H1 (cell line): ENCODE data around the gene MAPK13. TPM values are rescaled to one million over a fixed set of nuclear protein-coding genes. Genes with fewer than 3 reads are reported as not detected.

ENCODE experiments used
- CTCF ChIA-PET: fragments of 300-600 bp; sonication (Branson Sonifier 250); formaldehyde crosslinking; loops from one replicate; lab custom pipeline; 2021; ENCODE audit not compliant: partially characterized antibody; lab: Charles Lee
- POLR2A ChIA-PET: fragments of 300-600 bp; sonication (Branson Sonifier 250); formaldehyde crosslinking; loops from one replicate; lab custom pipeline; 2021; ENCODE audit warnings: inconsistent platforms; ENCODE audit not compliant: partially characterized antibody; lab: Charles Lee
- DNase-seq, 2 experiments: peaks; one replicate each; pipeline versions ENCODE4 v3.0.0 to v3.0.0-alpha.2; 2010 to 2022; ENCODE audit warnings: low spot score in 2 of 2, low read depth in 1 of 2, mixed read lengths in 1 of 2
- FAIRE-seq: peaks from 2 replicates; lab custom pipeline; 2011; peaks lifted over from hg19 to GRCh38; lab: Jason Lieb, UNC
- H2AFZ ChIP-seq: 2 replicates; pipeline ENCODE4 v1.8.1; 2012; ENCODE audit warnings: low read length, inconsistent platforms
- H2AK5ac ChIP-seq: 2 replicates; pipeline ENCODE4 v1.6.1; 2013; ENCODE audit warnings: low read depth, low read length
- H2BK120ac ChIP-seq: replicated peaks from 2 replicates; pipeline ENCODE3; 2013; ENCODE audit warnings: low read depth, low read length, inconsistent platforms
- H2BK12ac ChIP-seq: 2 replicates; pipeline ENCODE4 v1.6.1; 2013; ENCODE audit warnings: low read depth, low read length
- H2BK15ac ChIP-seq: 2 replicates; pipeline ENCODE4 v1.6.1; 2013; ENCODE audit warnings: low read length
- H2BK20ac ChIP-seq: 2 replicates; pipeline ENCODE4 v1.6.1; 2013; ENCODE audit warnings: low read length
- H2BK5ac ChIP-seq: 2 replicates; pipeline ENCODE4 v1.6.1; 2013; ENCODE audit warnings: low read depth, low read length
- H3K14ac ChIP-seq: 2 replicates; pipeline ENCODE4 v1.6.1; 2013; ENCODE audit warnings: inconsistent platforms; ENCODE audit not compliant: insufficient read length
- H3K18ac ChIP-seq: 2 replicates; pipeline ENCODE4 v1.6.1; 2013; ENCODE audit warnings: low read length; ENCODE audit errors: extremely low read depth
- H3K23ac ChIP-seq: 2 replicates; pipeline ENCODE4 v1.6.1; 2013; ENCODE audit warnings: inconsistent platforms; ENCODE audit not compliant: insufficient read length
- H3K23me2 ChIP-seq: 2 replicates; pipeline ENCODE4 v1.6.1; 2013; ENCODE audit warnings: low read depth, low read length
- H3K27ac ChIP-seq: 2 replicates; pipeline ENCODE4 v1.6.1; 2011; ENCODE audit warnings: low read depth, low read length, inconsistent platforms
- H3K27me3 ChIP-seq, 4 experiments: replicated peaks in 1 of 4; 1 replicate in 1 of 4; 2 replicates in 3 of 4; pipeline versions ENCODE4 v1.6.1 to v1.8.1; 2011 to 2013; ENCODE audit warnings: low read length in 3 of 4, mild to moderate bottlenecking in 3 of 4, inconsistent platforms in 2 of 4, mixed read lengths in 2 of 4, moderate library complexity in 1 of 4; ENCODE audit not compliant: control insufficient read depth in 3 of 4, insufficient read depth in 3 of 4; ENCODE audit errors: extremely low read depth in 1 of 4
- H3K36me3 ChIP-seq, 4 experiments: 2 replicates each; pipeline versions ENCODE4 v1.6.1 to v1.8.1; 2011 to 2013; ENCODE audit warnings: mild to moderate bottlenecking in 4 of 4, low read length in 3 of 4, moderate library complexity in 2 of 4, control low read depth in 1 of 4, inconsistent platforms in 1 of 4; ENCODE audit not compliant: insufficient read depth in 4 of 4, control insufficient read depth in 2 of 4
- H3K4ac ChIP-seq: replicated peaks from 2 replicates; pipeline ENCODE3; 2013; ENCODE audit warnings: low read length, low read depth, mixed read lengths, inconsistent platforms; ENCODE audit not compliant: insufficient read length
- H3K4me1 ChIP-seq, 4 experiments: replicated peaks in 1 of 4; 1 replicate in 1 of 4; 2 replicates in 3 of 4; pipeline versions ENCODE4 v1.6.1 to v1.8.1; 2011 to 2013; ENCODE audit warnings: low read length in 3 of 4, inconsistent platforms in 2 of 4, mixed read lengths in 1 of 4; ENCODE audit not compliant: insufficient read depth in 4 of 4, control insufficient read depth in 3 of 4
- H3K4me2 ChIP-seq, 2 experiments: 2 replicates each; pipeline versions ENCODE4 v1.6.1 to v1.8.1; 2011 to 2013; ENCODE audit warnings: low read depth in 2 of 2, low read length in 2 of 2, control low read depth in 1 of 2, inconsistent platforms in 1 of 2, mild to moderate bottlenecking in 1 of 2; ENCODE audit not compliant: insufficient read depth in 1 of 2
- H3K4me3 ChIP-seq, 4 experiments: fragments of 200-600, 300-600 bp in 1 of 4; sonication (generic), shearing (Covaris generic), sonication (Bioruptor Twin) in 1 of 4; 2 replicates each; pipeline versions ENCODE4 v1.5.1 to v1.8.1; 2011 to 2016; ENCODE audit warnings: low read length in 4 of 4, low read depth in 3 of 4, control low read depth in 2 of 4, inconsistent platforms in 2 of 4, mild to moderate bottlenecking in 2 of 4, mixed read lengths in 1 of 4, moderate library complexity in 1 of 4; ENCODE audit not compliant: insufficient read depth in 2 of 4; ENCODE audit errors: extremely low read depth in 1 of 4
- H3K56ac ChIP-seq: replicated peaks from 2 replicates; pipeline ENCODE3; 2013; ENCODE audit warnings: low read depth, mild to moderate bottlenecking, mixed read lengths, low read length, inconsistent platforms; ENCODE audit not compliant: insufficient read length
- H3K79me1 ChIP-seq: 2 replicates; pipeline ENCODE4 v1.6.1; 2013; ENCODE audit warnings: low read depth, low read length, control low read depth
- H3K79me2 ChIP-seq, 2 experiments: 2 replicates each; pipeline versions ENCODE4 v1.6.1 to v1.8.1; 2012 to 2013; ENCODE audit warnings: low read length in 2 of 2, mild to moderate bottlenecking in 2 of 2, inconsistent platforms in 1 of 2; ENCODE audit not compliant: insufficient read depth in 2 of 2, control insufficient read depth in 1 of 2
- H3K9ac ChIP-seq, 4 experiments: replicated peaks in 1 of 4; 1 replicate in 1 of 4; 2 replicates in 3 of 4; pipeline versions ENCODE4 v1.6.1 to v1.8.1; 2011 to 2013; ENCODE audit warnings: low read depth in 3 of 4, low read length in 3 of 4, control low read depth in 2 of 4, mild to moderate bottlenecking in 2 of 4, moderate library complexity in 2 of 4, inconsistent platforms in 1 of 4; ENCODE audit errors: extremely low read depth in 1 of 4
- H3K9me3 ChIP-seq, 2 experiments: 2 replicates each; pipeline versions ENCODE4 v1.6.1 to v1.8.1; 2012 to 2013; ENCODE audit warnings: mild to moderate bottlenecking in 2 of 2, moderate library complexity in 2 of 2, control low read depth in 1 of 2, inconsistent platforms in 1 of 2, low read depth in 1 of 2, low read length in 1 of 2, mixed read lengths in 1 of 2; ENCODE audit not compliant: insufficient read depth in 2 of 2
- H4K20me1 ChIP-seq, 2 experiments: replicated peaks in 1 of 2; 2 replicates each; pipeline versions ENCODE3 to v1.8.1; 2011 to 2013; ENCODE audit warnings: inconsistent platforms in 2 of 2, low read length in 2 of 2, mild to moderate bottlenecking in 1 of 2; ENCODE audit not compliant: insufficient read depth in 2 of 2, control insufficient read depth in 1 of 2
- H4K5ac ChIP-seq: 2 replicates; pipeline ENCODE4 v1.6.1; 2013; ENCODE audit warnings: low read length, low read depth, mixed read lengths, inconsistent platforms; ENCODE audit not compliant: insufficient read length
- H4K8ac ChIP-seq: 2 replicates; pipeline ENCODE4 v1.8.0; 2013; ENCODE audit warnings: mild to moderate bottlenecking, moderate library complexity, low read length, inconsistent platforms; ENCODE audit not compliant: insufficient read depth; ENCODE audit errors: extremely low read depth
- H4K91ac ChIP-seq: replicated peaks from 2 replicates; pipeline ENCODE3; 2013; ENCODE audit warnings: low read length, mixed read lengths, inconsistent platforms; ENCODE audit not compliant: insufficient read length
- CBX5 ChIP-seq: fragments of 300-800, 300-1000 bp; sonication (generic); IDR thresholded peaks from 2 replicates; pipeline ENCODE4 v1.7.1; 2016; ENCODE audit warnings: antibody characterized with exemption, low read length, low read depth
- CEBPB ChIP-seq: IDR thresholded peaks from 2 replicates; pipeline ENCODE4 v1.6.1; 2012; ENCODE audit warnings: low read depth, low read length
- HDAC6 ChIP-seq: IDR thresholded peaks from one replicate; pipeline ENCODE4 v1.7.1; 2012; ENCODE audit warnings: low read depth, mild to moderate bottlenecking, inconsistent platforms, low read length, moderate library complexity
- JUND ChIP-seq: IDR thresholded peaks from 2 replicates; pipeline ENCODE4 v1.6.1; 2011; ENCODE audit warnings: mild to moderate bottlenecking, improper control_type of control experiment, low read length
- KDM1A ChIP-seq: fragments of 200-600, 300-600 bp; sonication (generic); IDR thresholded peaks from 2 replicates; pipeline ENCODE4 v1.7.1; 2016; ENCODE audit warnings: mild to moderate bottlenecking, low read length, borderline replicate concordance
- POLR2A ChIP-seq, 2 experiments: IDR thresholded peaks; 1 replicate in 1 of 2; 2 replicates in 1 of 2; pipeline ENCODE4 v1.6.1; 2011; ENCODE audit warnings: low read depth in 2 of 2, low read length in 2 of 2, mild to moderate bottlenecking in 2 of 2; ENCODE audit errors: control extremely low read depth in 1 of 2
- SIRT6 ChIP-seq: IDR thresholded peaks from one replicate; pipeline ENCODE4 v1.7.1; 2012; ENCODE audit warnings: low read length, inconsistent platforms
- TCF12 ChIP-seq: IDR thresholded peaks from 2 replicates; pipeline ENCODE4 v1.6.1; 2011; ENCODE audit warnings: low read depth, mild to moderate bottlenecking, low read length
- USF2 ChIP-seq: IDR thresholded peaks from 2 replicates; pipeline ENCODE4 v1.6.1; 2011; ENCODE audit warnings: low read length, improper control_type of control experiment
- WGBS, 2 experiments: shearing (Covaris generic) in 1 of 2; methylation state at CpG; one replicate each; pipeline versions ENCODE4 v1.1.6 to v1.1.7; 2013 to 2015; ENCODE audit warnings: low lambda C conversion rate in 2 of 2, mixed read lengths in 2 of 2, inconsistent platforms in 1 of 2, low coverage in 1 of 2, missing lambda C conversion rate in 1 of 2; ENCODE audit not compliant: insufficient replicate concordance in 2 of 2, insufficient coverage in 1 of 2, insufficient read length in 1 of 2; ENCODE audit errors: extremely low coverage in 1 of 2, missing lambda C conversion rate in 1 of 2; 5-methylcytosine and 5-hydroxymethylcytosine counted together
- polyA plus RNA-seq, 7 experiments: library from polyadenylated mRNA; depleted of rRNA in 3 of 7; stranded (reverse) in 5 of 7; unstranded in 2 of 7; fragments of >200 nt in 5 of 7; fragments of 200-250 nt in 2 of 7; gene quantifications; 1 replicate in 5 of 7; 2 replicates in 1 of 7; 4 replicates in 1 of 7; pipeline versions ENCODE4 v1.2.1 to v1.2.3, GENCODE V29; 2011 to 2013; ENCODE audit warnings: missing spikeins in 2 of 7, mixed read lengths in 2 of 7
- total RNA-seq: library from RNA; stranded (reverse); fragmentation: NEBNext Ultra II Directional; extraction: Animal tissue kit (Norgen Biotek cat#: 25700); gene quantifications from 2 replicates; pipeline ENCODE4 v1.2.1, GENCODE V29; 2021

MAPK13 gene
- total and polyA plus RNA-seq, 2 of the 8 experiments (the other 6 are each of a cell fraction or from before 2014, with no cell fraction given): 10.1 to 14.1 TPM

DNA sequence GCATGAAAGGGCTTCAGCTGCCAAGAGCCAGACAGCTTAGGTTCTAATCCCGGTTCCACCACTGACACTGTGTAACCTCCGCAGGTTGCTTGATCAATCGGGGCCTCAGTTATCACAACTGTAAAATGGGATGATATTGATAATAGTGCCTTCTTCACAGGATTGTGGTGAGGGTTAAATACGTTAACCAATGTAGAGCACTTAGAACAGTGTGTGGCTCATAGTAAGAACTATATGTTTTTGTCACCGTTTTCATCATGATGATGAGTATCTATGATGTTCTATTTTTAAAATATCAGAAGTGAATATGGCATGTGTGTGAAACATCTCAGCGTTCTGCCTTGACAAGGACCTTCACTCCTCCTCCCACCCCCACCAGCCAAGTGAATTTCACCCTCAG is 10.3 kb upstream of the MAPK13 start:
- POLR2A ChIA-PET: interaction anchor here (2.0 kb wide), 1 partner anchor 9 kb away, joined by 10 read pairs; no protein-coding TSS in a partner anchor
- no peaks in the 10 kb centered on the region for H3K23me2 ChIP-seq
- H3K56ac ChIP-seq: no peak overlapping the region
- H4K5ac ChIP-seq: no peak overlapping the region
- H2AFZ ChIP-seq: no peak overlapping the region
- H4K8ac ChIP-seq: no peak overlapping the region
- H3K4ac ChIP-seq: no peak overlapping the region
- peaks cover 0 to 2% of the 10 kb centered on the region in 2 experiments for H4K20me1 ChIP-seq
- H4K91ac ChIP-seq: no peak overlapping the region
- H3K14ac ChIP-seq: no peak overlapping the region
- H2BK20ac ChIP-seq: no peak overlapping the region
- no peak overlapping the region for H3K18ac ChIP-seq
- no peak overlapping the region for H2BK120ac ChIP-seq
- no peak overlapping the region for H2BK15ac ChIP-seq
- H3K27ac ChIP-seq: no peak overlapping the region
- H3K79me2 ChIP-seq: no peaks in the 10 kb centered on the region
- H3K27me3 ChIP-seq: no peaks in the 10 kb centered on the region
- H3K4me2 ChIP-seq: no peak overlapping the region
- H3K79me1 ChIP-seq: no peaks in the 10 kb centered on the region
- no peak for FAIRE-seq
- TF ChIP-seq JUND (no peak), HDAC6 (no peak), TCF12 (no peak), SIRT6 (no peak), CBX5 (no peak), KDM1A (0 out of 2 replicates have a peak, but pooled peaks have one; percentile 60), POLR2A (IDR thresholded peaks at IDR 0.05; ENCODE audit: control extremely low read depth in 1 of 2, low read depth in 2 of 2, low read length in 2 of 2) (no peak), CEBPB (no peak), USF2 (no peak)
- WGBS, 2 experiments: 92% methylated on average over 6 of the region's 6 CpGs; no CpG with 5 or more reads in 1 of the 2 experiments
- no peaks in the 10 kb centered on the region for H3K9me3 ChIP-seq
- H3K4me3 ChIP-seq: no peak overlapping the region
- H3K23ac ChIP-seq: no peak overlapping the region
- H2AK5ac ChIP-seq: no peak overlapping the region
- CTCF ChIA-PET: interaction anchor here (1.0 to 1.8 kb wide), 3 partner anchors 8 to 26 kb away, joined by 3 to 6 read pairs (median 3); no protein-coding TSS in a partner anchor
- H2BK12ac ChIP-seq: no peak overlapping the region
- no peak for DNase-seq
- H3K36me3 ChIP-seq: no peaks in the 10 kb centered on the region
- no peak overlapping the region for H3K9ac ChIP-seq
- no peak overlapping the region for H2BK5ac ChIP-seq
- peaks cover 4 to 8% (median 7%) of the 10 kb centered on the region in 4 experiments; a peak in 6 of 7 replicates for H3K4me1 ChIP-seq
